Aorta (tissue), 5 donors: ENCODE measurements around the gene EVA1B. TPM values are rescaled to one million over a fixed set of nuclear protein-coding genes. Genes with fewer than 3 reads are reported as not detected.

Experiments used
- ATAC-seq: fragments of 200-7000 bp; cut with Tn5 transposase; one replicate; pipeline ENCODE4 v1.9.1; 2022; ENCODE audit warnings: moderate library complexity; ENCODE audit not compliant: low FRiP score
- DNase-seq, 2 donors: peaks; one replicate each; pipeline ENCODE4 v3.0.0-alpha.2; 2020
- H3K27ac ChIP-seq, 2 donors: one replicate each; pipeline ENCODE4 v1.5.1; 2013; ENCODE audit warnings: low read length in 2 of 2, mild to moderate bottlenecking in 2 of 2, moderate library complexity in 2 of 2, control low read depth in 1 of 2, inconsistent platforms in 1 of 2, low read depth in 1 of 2
- H3K27me3 ChIP-seq, 2 donors: one replicate each; pipeline ENCODE4 v1.6.1; 2013; ENCODE audit warnings: control low read depth in 1 of 2, low read length in 1 of 2, mild to moderate bottlenecking in 1 of 2, moderate library complexity in 1 of 2; ENCODE audit not compliant: insufficient read depth in 2 of 2, control insufficient read depth in 1 of 2
- H3K36me3 ChIP-seq, 2 donors: one replicate each; pipeline ENCODE4 v1.6.1; 2013; ENCODE audit warnings: control low read depth in 1 of 2, low read length in 1 of 2, mild to moderate bottlenecking in 1 of 2; ENCODE audit not compliant: insufficient read depth in 2 of 2, control insufficient read depth in 1 of 2
- H3K4me1 ChIP-seq, 2 donors: one replicate each; pipeline ENCODE4 v1.6.1; 2013; ENCODE audit warnings: low read length in 2 of 2, control low read depth in 1 of 2, mild to moderate bottlenecking in 1 of 2, moderate library complexity in 1 of 2; ENCODE audit not compliant: insufficient read depth in 2 of 2, control insufficient read depth in 1 of 2
- H3K4me3 ChIP-seq, 2 donors: one replicate each; pipeline ENCODE4 v1.5.1; 2013; ENCODE audit warnings: low read length in 2 of 2, control low read depth in 1 of 2, mild to moderate bottlenecking in 1 of 2
- H3K9me3 ChIP-seq: one replicate; pipeline ENCODE4 v1.6.1; 2013; ENCODE audit warnings: mild to moderate bottlenecking, low read length; ENCODE audit not compliant: control insufficient read depth
- WGBS, 2 donors: extraction: QIAGEN DNeasy Blood & Tissue Kit; methylation state at CpG; one replicate each; pipeline ENCODE4 v1.1.7; 2013; 5-methylcytosine and 5-hydroxymethylcytosine counted together
- intact Hi-C, 2 donors: fragments of 100-400 bp; cut with DNase I; formaldehyde crosslinking; loops; one replicate each; pipeline versions ENCODE4 v1.14.2 to v1.15.0; 2022
- polyA plus RNA-seq, 2 donors: library from polyadenylated mRNA; stranded (reverse); fragments of 200-250 nt; gene quantifications; one replicate each; pipeline ENCODE4 v1.2.3, GENCODE V29; 2013
- total RNA-seq, 2 donors: library from RNA; stranded (reverse); fragmentation: NEBNext Ultra II Directional; extraction: Animal tissue kit (Norgen Biotek cat#: 25700); gene quantifications; one replicate each; pipeline ENCODE4 v1.2.1, GENCODE V29; 2021
- donor health status: healthy with polysubstance abuse.
- donor health status: Bipolar disorder and iron deficiency.
- donor health status: DM: no; HTN: no; CAD: no.
- donor health status: DM: no; HTN: no; CAD: no.
- donor health status: DM: yes; HTN: yes; CAD: no.

The EVA1B gene
- total and polyA plus RNA-seq, 4 donors, result 38.2 to 165 (median 51.5) TPM

DNA sequence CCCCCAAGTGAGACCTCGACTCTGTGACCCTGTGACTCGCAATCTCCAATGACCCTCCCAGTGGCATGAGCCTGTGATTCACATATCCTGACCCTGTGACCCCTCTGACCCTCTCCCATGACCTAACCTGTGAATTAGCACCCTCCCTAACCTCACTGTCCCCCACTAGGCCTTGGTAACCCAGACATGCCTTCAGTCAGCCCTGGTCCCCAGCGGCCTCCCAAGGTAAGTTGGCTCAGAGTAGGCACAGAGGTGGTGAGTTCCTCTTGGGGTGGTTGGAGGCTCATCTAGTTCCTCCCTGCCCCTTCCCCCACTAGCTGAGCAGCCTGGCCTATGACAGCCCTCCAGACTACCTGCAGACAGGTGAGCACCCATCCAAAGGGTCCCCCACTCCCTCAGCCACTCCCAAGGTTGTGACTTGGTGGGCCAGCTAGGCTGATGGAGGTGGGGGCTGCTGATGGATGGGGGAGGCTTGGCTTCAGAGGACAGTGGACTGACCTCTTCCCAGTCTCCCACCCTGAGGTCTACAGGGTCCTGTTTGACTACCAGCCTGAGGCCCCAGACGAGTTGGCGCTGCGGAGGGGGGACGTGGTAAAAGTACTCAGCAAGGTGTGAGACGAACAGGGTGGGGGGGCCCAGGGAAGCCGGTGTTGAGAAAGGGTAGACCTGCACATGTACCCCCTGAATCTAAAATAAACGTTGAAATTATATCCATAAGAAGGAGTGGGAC, 15.7 kb downstream of the EVA1B start:
- Histone ChIP-seq H3K9me3 (no peaks in the 10 kb centered on the region), H3K4me3 (no peak overlapping the region), H3K4me1 (peaks cover 0 to 1% of the 10 kb centered on the region in 2 donors), H3K27me3 (no peaks in the 10 kb centered on the region), H3K36me3 (no peaks in the 10 kb centered on the region), H3K27ac (no peak overlapping the region)
- ATAC-seq, result no peak
- WGBS, 2 donors, result 80 to 81% methylated on average over 10 of the region's 10 CpGs
- intact Hi-C loops, result no loop called here
- peak in 1 of 2 donors; percentile 41 for DNase-seq

DNA sequence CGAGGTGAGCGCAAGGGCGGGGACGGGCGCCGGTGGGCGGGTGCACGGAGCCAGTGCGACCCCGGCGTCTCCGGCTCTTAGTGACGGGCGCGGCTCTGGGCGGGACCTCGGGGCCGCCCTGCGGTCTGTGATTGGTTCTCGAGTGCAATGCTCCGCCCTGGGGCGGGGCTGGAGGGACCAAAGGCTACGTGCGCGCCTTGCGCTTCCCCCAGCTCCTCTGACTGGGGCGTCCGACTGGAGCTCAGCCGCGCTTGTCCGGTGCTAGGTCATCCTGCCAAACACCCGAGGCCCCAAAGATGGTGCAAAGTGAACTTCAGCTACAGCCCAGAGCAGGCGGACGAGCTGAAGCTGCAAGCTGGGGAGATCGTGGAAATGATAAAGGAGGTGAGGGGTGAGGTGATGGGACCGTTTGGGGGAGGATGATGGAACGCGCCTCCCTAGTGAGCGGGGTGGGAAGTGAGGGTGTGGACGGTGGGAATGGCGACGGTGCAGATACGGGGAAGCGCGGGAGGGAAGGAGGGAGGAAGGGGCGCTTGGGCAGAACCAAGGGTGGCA, 16.5 kb downstream of the EVA1B start:
- Histone ChIP-seq H3K4me3 (peak overlapping the region; percentile 45 to 66), H3K36me3 (peaks cover 1 to 3% of the 10 kb centered on the region in 2 donors), H3K4me1 (peaks cover 0 to 1% of the 10 kb centered on the region in 2 donors), H3K27me3 (no peaks in the 10 kb centered on the region), H3K27ac (no peak overlapping the region), H3K9me3 (no peaks in the 10 kb centered on the region)
- WGBS, 2 donors, result 0 to 1% methylated on average over 32 to 46 of the region's 46 CpGs
- peak; percentile 97 for ATAC-seq
- peak; percentile 96 to 98 for DNase-seq
- intact Hi-C loops, result no loop called here

DNA sequence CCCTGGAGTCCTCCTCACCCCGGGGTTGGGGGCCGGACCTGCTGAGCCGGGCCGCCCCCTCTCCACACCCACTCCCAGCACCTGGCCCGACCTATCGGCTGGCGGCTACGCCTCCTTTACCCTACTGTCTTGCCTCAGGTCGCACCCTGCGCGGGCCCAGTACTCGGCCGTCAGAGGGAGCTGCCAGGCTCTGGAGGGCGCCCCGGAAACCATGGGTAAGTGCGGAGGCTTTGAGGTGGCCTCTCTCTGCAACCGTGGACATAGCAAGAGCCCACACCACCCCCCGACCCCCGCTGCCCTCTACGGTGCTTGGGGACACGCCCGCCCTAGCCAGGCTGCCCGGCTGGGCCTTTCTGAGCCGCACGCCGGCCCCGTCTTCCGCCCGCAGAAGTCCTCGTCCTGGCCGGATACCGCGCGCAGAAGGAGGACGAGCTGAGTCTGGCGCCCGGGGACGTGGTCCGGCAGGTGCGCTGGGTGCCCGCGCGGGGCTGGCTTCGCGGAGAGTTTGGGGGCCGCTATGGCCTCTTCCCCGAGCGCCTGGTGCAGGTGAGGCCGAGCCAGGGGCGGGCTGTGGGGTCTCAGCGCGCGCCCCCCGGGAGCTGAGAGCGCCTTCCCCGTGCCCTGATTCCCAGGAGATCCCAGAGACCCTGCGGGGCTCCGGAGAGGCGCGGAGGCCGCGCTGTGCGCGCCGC, 17.1 kb downstream of the EVA1B start, which contains the start of gene SH3D21:
Gene SH3D21, plus strand, starts transcription at position 159 of the 692 bp plus-strand sequence. Its CDS starts 53 bp downstream, at position 212.
- H3K36me3 ChIP-seq, result peaks cover 5% of the 10 kb centered on the region in 2 donors
- intact Hi-C loops, result no loop called here
- no peak within 1 kb of the TSS for H3K27ac ChIP-seq
- peaks cover 0 to 1% of the 10 kb centered on the region in 2 donors for H3K4me1 ChIP-seq
- ATAC-seq, result peak; percentile 66
- H3K4me3 ChIP-seq, result peak within 1 kb of the TSS; percentile 45 to 66
- H3K27me3 ChIP-seq, result no peaks in the 10 kb centered on the region
- peak; percentile 66 to 84 for DNase-seq
- 4 to 6% methylated on average over 47 to 65 of the region's 65 CpGs for WGBS, 2 donors
- no peaks in the 10 kb centered on the region for H3K9me3 ChIP-seq

DNA sequence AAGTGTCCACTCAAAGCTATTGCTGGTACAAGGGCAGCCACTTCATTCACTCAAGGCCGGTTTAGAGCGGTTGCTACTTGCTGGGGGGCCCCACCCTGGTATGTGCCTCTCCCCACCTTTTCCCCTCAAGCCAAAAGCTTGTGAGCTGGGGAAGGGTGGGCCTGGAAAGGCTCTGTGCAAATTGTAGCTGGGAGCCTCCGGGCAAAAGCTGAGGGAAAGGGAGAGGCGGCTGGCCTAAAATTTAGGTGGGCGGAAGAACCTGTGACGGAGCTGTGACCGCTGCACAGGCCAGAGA, 17.6 kb downstream of the EVA1B start:
- Histone ChIP-seq H3K9me3 (no peaks in the 10 kb centered on the region), H3K27me3 (no peaks in the 10 kb centered on the region), H3K4me3 (no peak overlapping the region), H3K27ac (no peak overlapping the region), H3K4me1 (peaks cover 0 to 1% of the 10 kb centered on the region in 2 donors), H3K36me3 (peaks cover 5 to 8% of the 10 kb centered on the region in 2 donors)
- DNase-seq (no peak), ATAC-seq (no peak)
- 70 to 74% methylated on average over 7 of the region's 7 CpGs for whole genome bisulfite sequencing, 2 donors
- intact Hi-C loops, result no loop called here

DNA sequence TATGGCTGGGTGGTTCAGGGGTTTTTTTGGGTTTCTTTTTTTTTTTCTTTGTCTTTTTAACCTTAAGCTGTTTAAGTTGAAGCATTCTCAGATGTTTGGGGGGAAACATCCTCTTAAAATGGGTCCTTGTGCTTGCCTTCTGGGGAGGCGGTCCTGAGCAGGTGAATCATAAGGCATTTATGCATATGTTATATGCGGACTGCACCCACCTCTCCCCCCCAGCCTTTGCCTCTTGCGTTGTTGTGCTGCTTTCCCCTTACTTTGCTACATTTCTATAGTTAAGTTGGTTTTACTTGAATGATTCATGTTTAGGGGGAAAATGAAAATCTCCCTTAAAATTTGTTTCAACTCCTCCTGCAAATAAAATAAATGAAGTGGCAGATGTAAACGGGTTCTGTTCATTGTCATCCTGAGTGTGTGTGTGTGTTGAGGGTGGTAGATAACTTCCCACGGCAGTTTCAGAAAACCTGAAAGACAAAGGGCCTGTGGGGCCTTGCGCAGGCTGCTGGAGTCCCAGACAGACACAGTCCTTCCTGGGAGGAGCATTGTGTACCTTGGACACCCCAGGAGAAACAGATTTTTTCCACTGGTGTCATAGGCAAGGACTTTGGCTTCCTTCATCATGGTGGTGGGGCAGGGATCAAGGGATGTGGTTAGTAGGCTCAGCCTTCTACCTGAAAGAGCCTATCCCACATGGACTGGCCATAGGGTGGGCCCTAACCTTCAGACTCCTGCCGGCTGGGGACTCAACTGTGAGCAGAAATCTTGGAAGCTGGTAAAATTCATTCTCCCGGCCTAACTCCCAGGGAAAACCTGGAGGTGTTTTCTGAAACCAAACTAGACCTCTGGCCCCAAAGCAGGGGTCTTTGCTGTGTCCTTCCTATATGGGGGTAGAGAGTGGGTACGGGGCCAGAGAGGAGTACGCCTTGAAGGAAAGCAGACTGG, 18.2 kb downstream of the EVA1B start:
- DNase-seq (peak in 1 of 2 donors; percentile 32), ATAC-seq (no peak)
- H3K4me1 ChIP-seq, result peaks cover 0 to 1% of the 10 kb centered on the region in 2 donors
- no peak overlapping the region for H3K4me3 ChIP-seq
- H3K27ac ChIP-seq, result no peak overlapping the region
- H3K27me3 ChIP-seq, result no peaks in the 10 kb centered on the region
- WGBS, 2 donors, result 78 to 84% methylated on average over 10 of the region's 10 CpGs
- H3K9me3 ChIP-seq, result no peaks in the 10 kb centered on the region
- H3K36me3 ChIP-seq, result peaks cover 5 to 12% of the 10 kb centered on the region in 2 donors
- intact Hi-C loops, result no loop called here

DNA sequence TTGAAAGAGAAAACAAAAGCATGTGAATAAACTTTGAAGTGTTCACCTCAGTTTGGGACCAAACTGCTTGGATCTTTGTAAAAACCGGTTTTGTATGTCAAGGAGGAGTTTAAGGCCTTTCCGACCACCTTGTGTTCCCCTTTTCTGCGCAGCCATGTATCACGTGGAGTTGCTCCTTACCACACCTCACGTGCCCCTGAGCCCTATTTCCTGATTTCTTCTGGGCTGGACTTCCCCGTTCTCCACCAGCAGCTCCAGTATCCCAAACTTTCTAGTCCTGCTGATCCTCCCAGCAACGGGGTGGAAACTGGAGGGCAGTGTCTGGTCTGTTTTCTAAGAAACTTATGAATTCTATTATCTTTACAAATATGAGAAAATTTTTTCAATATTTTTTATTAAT, 18.9 kb downstream of the EVA1B start:
- 76 to 81% methylated on average over 7 of the region's 7 CpGs for WGBS, 2 donors
- Histone ChIP-seq H3K27ac (no peak overlapping the region), H3K27me3 (no peaks in the 10 kb centered on the region), H3K9me3 (no peaks in the 10 kb centered on the region), H3K4me1 (peaks cover 0 to 1% of the 10 kb centered on the region in 2 donors), H3K36me3 (peaks cover 5 to 12% of the 10 kb centered on the region in 2 donors), H3K4me3 (no peak overlapping the region)
- DNase-seq (peak in 1 of 2 donors; percentile 75), ATAC-seq (no peak)
- intact Hi-C loops, result no loop called here

DNA sequence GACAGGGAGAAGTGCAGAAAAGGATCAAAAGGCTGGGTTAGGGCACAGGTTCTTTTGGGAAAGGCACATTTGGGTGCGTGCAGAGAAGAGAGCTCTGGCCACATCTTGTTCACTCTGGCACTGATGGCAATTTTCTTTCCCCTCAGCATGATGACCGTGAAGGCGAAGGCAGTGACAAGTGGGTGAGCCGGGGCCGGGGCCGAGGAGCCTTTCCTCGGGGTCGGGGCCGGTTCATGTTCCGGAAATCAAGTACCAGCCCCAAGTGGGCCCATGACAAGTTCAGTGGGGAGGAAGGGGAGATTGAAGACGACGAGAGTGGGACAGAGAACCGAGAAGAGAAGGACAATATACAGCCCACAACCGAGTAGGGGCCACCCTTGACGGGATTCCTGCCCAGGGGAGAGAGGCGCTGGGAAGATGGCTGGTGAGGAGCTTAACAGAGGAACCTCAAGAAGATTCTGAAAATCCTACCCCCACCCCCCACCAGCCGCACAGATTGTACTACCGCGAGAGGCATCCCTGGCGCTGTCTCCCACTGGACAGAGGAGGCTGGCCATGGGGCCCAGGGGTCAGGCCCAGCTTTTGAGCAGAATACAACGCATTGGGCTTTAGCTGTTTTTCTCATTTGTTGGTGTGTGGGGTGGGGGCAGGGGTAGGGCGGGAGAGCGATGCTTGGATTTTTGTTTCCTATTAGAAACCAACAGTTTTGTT, 19.6 kb downstream of the EVA1B start:
- 87 to 90% methylated on average over 23 of the region's 23 CpGs for WGBS, 2 donors
- no peak overlapping the region for H3K27ac ChIP-seq
- no peak for ATAC-seq
- H3K9me3 ChIP-seq, result no peaks in the 10 kb centered on the region
- no peak overlapping the region for H3K4me3 ChIP-seq
- DNase-seq, result peak in 1 of 2 donors; percentile 36
- H3K36me3 ChIP-seq, result peaks cover 5 to 12% of the 10 kb centered on the region in 2 donors
- no peaks in the 10 kb centered on the region for H3K27me3 ChIP-seq
- intact Hi-C loops, result no loop called here
- H3K4me1 ChIP-seq, result peaks cover 0 to 1% of the 10 kb centered on the region in 2 donors

DNA sequence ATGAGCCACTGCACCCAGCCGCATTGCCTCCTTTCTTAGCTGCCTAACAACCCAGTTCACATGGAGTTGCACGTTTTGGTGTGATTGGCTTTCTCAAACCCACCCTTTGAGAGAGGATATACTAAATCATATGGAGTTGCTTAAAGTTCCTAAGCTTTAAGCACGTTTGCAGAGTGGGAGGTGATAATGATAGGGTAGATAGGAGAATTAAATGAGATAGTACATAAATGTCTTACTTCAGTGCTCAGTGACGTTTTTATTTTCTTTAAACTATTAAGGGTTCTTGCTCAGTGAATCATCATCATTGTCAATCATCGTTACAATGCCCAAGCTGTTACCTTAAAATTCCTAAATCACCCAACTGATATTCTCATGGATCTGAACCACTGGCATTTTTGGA, 20.2 kb downstream of the EVA1B start:
- ATAC-seq, result no peak
- no peaks in the 10 kb centered on the region for H3K27me3 ChIP-seq
- peaks cover 0 to 1% of the 10 kb centered on the region in 2 donors for H3K4me1 ChIP-seq
- no peaks in the 10 kb centered on the region for H3K9me3 ChIP-seq
- intact Hi-C loops, result no loop called here
- 57 to 62% methylated on average over 5 of the region's 5 CpGs for WGBS, 2 donors
- H3K36me3 ChIP-seq, result peaks cover 5 to 12% of the 10 kb centered on the region in 2 donors
- no peak overlapping the region for H3K27ac ChIP-seq
- DNase-seq, result no peak
- H3K4me3 ChIP-seq, result no peak overlapping the region
